ENCODE measurements around the gene SART1.

SART1 gene

DNA sequence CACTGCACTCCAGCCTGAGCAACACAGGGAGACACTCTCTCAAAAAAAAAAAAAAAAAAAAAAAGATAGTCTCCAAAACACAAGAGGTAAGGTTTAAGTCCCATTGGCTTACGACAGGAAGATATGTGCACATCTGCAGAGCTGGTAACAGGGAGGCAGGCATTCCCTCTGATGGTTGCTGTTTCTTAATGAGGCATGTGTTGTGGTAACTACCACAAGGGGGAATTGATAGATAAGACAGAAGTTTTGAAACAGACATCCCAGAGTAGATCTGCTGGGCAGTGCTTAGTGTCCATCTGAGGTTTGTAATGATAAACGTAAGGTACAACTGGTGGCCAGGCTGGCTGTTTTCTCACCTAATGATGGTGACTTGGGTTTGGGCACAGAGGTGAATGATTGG is 35.8 kb downstream of the SART1 start:
- TF ChIP-seq, protein P1, sequence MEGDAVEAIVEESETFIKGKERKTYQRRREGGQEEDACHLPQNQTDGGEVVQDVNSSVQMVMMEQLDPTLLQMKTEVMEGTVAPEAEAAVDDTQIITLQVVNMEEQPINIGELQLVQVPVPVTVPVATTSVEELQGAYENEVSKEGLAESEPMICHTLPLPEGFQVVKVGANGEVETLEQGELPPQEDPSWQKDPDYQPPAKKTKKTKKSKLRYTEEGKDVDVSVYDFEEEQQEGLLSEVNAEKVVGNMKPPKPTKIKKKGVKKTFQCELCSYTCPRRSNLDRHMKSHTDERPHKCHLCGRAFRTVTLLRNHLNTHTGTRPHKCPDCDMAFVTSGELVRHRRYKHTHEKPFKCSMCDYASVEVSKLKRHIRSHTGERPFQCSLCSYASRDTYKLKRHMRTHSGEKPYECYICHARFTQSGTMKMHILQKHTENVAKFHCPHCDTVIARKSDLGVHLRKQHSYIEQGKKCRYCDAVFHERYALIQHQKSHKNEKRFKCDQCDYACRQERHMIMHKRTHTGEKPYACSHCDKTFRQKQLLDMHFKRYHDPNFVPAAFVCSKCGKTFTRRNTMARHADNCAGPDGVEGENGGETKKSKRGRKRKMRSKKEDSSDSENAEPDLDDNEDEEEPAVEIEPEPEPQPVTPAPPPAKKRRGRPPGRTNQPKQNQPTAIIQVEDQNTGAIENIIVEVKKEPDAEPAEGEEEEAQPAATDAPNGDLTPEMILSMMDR (conservative IDR thresholded peaks at IDR 0.05; ENCODE audit: low read depth, low read length): no peak
- peak; percentile 18 for DNase-seq (ENCODE audit: low read depth)
- no peak overlapping the region for H3K4me3 ChIP-seq (ENCODE audit: low read depth, low read length)

- peak within 1 kb of the TSS; percentile 97 for H3K4me3 ChIP-seq (ENCODE audit: low read depth, low read length)
- TF ChIP-seq, protein P1 (conservative IDR thresholded peaks at IDR 0.05; ENCODE audit: low read depth, low read length): no peak
- peak; percentile 99 for DNase-seq (ENCODE audit: low read depth)
These were observed 40.6 kb downstream of the SART1 start, which contains the start of the genes BANF1 and EIF1AD for GRCh38 chr11:66001942-66002647. Gene BANF1 (plus strand): TSS chr11:66002503. CDS start chr11:66003251, 748 bp downstream. Gene EIF1AD (minus strand): TSS chr11:66002157. CDS start chr11:66000389, 1,768 bp downstream.

DNA sequence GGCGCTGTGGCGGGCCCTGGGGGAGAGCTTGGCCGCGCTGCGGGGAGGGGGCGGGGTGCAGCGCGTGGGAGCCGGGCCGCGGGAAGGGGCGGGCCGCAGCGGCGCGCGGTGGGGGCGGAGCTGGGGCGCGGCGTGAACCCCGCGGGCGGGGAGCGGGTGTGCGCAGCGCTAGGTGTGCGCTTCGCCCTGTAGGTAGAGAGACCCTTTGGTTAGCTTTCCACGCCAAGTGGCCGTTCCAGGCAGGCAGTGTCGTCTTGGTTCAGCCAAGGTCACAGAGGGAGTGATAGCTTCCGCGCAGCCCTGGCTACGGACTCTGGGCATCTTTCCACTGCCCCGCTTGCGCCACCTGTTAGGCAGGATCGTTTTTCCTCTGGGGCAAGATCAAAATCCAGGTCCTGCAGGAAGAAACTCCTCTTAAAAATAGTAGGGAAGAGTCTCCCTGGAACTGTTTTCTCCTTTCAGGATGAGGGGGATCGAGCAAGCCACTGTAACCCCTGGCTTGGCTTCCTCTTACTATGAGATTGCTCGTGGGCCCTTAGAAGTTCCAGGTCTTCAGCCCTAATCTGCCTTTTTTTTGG is 41.2 kb downstream of the SART1 start:
- TF ChIP-seq, protein P1 (conservative IDR thresholded peaks at IDR 0.05; ENCODE audit: low read depth, low read length): peak; percentile 31
- H3K4me3 ChIP-seq (ENCODE audit: low read depth, low read length): peak overlapping the region; percentile 97
- peak; percentile 44 for DNase-seq (ENCODE audit: low read depth)

DNA sequence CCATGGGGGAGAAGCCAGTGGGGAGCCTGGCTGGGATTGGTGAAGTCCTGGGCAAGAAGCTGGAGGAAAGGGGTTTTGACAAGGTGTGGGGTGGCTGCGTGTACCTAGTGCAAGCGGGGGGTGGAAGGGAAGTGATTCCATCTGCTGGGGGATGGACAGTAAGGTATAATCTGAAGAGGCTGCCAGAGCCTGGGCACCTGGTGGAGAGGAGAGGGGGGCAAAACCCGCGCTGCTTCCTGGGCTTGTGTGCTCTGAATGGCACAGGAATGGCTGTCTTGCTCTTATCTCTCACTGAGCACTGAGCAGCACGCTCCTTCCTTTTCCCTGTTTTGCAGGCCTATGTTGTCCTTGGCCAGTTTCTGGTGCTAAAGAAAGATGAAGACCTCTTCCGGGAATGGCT is 41.8 kb downstream of the SART1 start:
- peak overlapping the region; percentile 97 for H3K4me3 ChIP-seq (ENCODE audit: low read depth, low read length)
- DNase-seq (ENCODE audit: low read depth): no peak
- TF ChIP-seq, protein P1 (conservative IDR thresholded peaks at IDR 0.05; ENCODE audit: low read depth, low read length): no peak

DNA sequence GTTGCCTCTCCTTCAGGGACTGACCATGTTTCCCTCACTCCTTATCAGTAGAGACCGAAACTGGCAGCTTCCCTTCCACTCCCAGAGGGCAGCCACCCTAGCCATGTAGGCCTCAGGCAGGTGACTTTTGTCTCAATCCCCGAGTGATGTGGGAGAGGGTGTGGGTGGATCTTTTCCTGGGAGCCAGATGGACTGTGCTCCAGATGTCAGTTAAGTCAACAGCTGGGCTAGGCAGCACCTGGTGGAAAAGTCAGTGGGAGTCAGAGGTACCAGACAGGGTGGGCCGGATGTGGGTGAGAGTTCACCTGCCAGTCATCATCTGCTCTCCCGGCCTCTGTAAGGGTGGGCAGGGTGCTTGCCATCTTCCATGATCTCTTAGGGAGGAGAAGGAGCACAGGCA is 42.7 kb downstream of the SART1 start:
- TF ChIP-seq, protein P1 (conservative IDR thresholded peaks at IDR 0.05; ENCODE audit: low read depth, low read length): no peak
- H3K4me3 ChIP-seq (ENCODE audit: low read depth, low read length): no peak overlapping the region
- no peak for DNase-seq (ENCODE audit: low read depth)

DNA sequence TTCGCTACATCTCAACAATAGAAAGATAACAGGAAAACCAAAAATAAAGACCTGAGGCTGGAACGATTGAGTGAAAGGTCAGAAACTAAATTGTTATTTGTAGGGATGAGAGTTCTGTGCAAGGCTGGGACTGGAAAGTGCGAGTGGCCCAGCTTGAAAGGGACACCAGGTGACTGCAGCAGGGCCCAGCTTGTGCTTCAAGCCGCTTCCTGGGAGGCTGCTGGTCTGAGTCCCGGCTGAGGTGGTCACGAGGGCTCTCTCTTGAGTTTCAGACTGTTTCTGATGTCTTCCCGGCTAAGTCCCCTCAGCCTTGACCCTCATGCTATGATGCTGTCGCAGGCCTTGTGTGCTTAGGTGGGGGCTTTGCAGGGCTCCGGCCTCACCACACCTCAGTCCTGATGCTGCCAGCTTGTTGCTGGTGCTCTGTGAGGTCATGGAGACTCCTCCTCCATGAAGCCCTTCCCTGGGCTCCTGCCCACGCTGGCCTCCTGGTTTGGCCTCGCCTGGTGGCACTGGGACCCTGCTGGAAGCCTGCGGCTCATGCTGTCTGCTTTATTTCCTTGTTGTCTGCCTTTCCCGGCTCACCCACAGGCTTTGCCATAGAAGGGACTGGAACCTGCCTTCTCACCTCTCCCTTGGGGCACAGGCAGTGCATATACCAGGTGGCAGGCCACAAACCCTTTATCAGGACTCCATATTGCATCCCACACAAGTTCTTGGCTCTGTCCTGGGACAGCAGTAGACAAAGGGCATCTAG is 44.8 kb downstream of the SART1 start:
- no peak overlapping the region for H3K4me3 ChIP-seq (ENCODE audit: low read depth, low read length)
- no peak for DNase-seq (ENCODE audit: low read depth)
- TF ChIP-seq, protein P1 (conservative IDR thresholded peaks at IDR 0.05; ENCODE audit: low read depth, low read length): no peak
